GM18499 (cell line): ENCODE measurements around the gene LRP5.
A peak's percentile ranks its signal among the peaks of the same experiment; 100 is the strongest.
"Not testable (repeated sequence)": the region's sequence is repeated elsewhere in the genome, so short reads cannot be mapped to it uniquely, and the experiment has no call there.

Source experiments
- ATAC-seq: cut with Tn5 transposase; IDR thresholded peaks from one replicate; pipeline ENCODE4 v1.9.1; 2021; ENCODE audit warnings: moderate number of reproducible peaks; ENCODE audit not compliant: insufficient read depth, unreplicated experiment

The LRP5 gene

DNA sequence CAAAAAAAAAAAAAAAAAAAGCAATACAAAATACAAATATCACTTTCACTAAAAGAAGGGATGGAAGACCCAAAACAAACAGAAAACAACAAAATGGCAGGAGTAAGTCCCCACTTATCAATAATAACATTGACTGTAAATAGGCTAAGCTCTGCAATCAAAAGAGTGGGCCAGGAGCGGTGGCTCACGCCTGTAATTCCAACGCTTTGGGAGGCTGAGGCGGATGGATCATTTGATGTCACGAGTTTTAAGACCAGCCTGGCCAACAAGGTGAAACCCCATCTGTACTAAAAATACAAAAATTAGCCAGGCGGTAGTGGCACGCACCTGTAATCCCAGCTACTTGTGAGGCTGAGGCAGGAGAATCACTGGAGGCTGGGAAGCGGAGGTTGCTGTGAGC is 138.3 kb downstream of the LRP5 start:
- no peak for ATAC-seq

DNA sequence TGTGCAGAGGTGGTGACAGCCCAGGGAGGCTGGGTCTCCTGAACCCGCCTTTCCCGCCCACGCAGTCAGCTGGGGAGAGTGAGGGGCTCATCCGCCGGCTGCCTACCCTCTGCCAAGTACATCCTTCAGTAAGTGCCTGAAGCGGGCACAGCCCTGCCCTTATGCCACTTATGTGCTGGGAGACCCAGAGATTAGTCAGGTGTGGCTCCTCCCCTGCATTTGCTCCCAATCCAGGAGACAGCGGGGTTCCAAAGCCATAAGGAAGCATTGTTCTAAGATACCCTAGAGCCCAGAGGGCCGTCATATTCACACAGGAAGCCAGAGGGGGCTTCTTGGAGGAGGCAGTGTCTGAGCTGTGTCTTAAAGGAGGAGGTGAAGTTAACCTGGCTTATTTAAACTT is 142.4 kb downstream of the LRP5 start:
- no peak for ATAC-seq

DNA sequence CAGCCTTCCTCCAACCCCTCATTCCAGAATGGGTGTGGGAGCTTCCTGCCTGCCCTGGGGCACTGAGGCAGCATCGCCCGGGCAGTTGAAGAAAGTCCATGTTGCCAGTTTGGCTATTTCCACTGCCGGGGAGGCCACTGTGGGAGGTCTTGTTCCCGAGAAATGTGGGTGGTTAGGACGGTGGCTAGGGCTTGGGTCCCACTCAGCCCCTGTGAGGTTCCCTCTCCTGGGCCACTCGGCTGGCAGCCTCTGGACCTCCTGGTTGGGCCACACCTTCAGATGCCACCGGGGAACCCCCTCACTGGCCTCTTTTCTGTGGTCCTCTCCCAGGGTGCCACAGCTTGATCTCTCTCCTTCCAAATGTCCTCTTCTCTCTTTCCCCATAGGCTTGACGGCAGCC is 143.1 kb downstream of the LRP5 start:
- no peak for ATAC-seq

DNA sequence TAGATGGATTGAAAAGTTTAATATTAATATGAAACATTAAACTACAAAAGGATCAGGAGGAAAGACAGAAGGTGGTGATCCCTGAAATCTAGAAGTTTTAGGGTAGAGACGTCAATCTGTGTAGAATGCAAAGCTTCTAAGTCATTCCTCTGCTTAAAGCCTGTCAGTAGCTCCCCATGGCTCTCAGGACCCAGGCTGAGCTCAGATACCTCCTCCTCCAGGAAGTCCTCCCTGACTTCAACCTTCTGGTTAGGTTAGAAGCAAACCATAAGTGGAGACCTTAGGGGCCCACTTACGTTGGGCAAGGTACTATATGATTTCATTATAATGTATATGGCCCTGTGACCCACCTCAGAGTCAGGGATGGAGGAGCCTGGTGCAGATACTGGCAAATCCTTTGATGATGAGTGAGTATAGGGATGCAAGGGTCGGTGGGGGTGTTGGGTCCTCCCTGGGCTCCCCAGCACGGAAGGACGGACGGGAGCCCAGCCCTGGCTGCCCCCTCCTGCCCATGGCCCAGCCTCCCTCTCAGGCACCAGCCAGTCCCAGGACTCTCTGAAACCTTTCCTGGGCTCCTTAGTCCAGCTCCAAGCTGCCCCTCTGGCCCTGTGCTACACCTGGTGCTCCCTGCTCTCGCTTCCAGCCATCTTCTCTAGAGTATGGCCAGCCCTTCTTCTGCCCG is 145.0 kb downstream of the LRP5 start:
- ATAC-seq: no peak

DNA sequence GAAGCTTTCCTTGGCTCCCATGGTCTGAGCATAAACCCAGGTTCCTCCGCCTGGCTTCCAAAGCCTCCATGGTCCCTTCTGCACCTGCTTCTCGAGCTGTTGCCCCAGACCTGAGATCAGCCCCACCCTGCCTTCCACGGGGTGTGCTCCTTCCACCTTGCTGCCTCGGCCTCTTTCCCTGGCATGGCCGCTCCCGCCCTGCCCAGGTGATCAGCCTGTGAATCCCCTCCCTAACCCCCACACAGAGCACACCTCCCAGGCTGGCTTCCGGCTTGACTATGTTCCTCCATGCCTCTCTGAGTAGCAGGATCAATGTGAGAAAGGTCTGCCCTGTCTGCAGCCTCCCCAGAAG is 145.5 kb downstream of the LRP5 start:
- ATAC-seq: no peak

DNA sequence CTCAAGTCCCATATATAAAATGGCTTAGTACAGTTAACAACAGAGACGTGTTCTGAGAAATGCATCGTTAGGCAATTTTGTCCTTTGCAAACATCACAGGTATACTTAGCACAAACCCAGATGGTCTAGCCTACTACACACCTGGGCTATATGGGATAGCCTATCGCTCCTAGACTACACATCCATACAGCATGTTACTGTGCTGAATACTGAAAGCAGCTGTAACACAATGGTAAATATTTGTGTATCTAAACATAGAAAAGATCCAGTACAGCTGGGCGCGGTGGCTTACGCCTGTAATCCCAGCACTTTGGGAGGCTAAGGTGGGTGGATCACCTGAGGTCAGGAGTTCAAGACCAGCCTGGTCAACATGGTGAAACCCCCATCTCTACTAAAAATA is 145.9 kb downstream of the LRP5 start:
- ATAC-seq: not testable (repeated sequence)

DNA sequence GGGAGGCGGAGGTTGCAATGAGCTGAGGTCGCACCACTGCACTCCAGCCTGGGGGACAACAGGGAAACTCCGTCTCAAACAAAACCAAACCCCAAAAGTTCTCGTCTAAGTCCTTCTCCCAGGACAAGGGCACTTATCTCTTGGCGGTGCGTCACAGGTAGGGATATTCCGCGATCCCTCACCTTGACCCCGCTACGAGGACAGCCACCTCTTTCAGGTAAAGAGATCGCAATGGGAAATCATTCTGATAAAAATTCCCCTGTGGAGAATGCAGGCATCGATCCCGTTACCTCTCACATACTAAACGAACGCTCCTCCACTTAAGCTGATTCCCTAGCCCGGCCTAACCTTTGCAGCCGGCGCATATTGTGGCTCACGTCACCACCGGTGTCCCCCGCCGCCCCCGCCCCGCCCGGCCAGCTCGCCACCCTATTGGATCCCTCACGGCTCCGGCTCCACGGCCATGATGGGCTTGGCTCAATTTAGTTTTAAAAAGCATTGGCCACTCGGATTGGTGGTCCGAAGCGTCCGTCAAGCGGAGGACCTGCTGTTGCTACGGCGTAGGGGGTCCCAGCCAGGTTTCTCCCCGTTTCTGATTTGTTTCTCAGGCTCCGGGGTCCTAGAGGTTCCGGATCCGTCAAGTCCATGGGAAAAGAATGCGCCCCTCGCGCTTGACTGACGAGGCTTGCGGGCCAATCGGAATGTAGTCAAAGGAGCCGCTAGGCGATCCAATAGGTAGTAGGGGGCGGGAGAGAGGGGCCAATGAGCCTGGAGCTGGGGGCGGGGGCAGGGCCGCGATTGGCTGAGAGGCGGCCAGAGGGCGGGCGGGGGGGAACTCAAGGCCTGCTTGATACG is 147.7 kb downstream of the LRP5 start:
- peak; percentile 54 for ATAC-seq

DNA sequence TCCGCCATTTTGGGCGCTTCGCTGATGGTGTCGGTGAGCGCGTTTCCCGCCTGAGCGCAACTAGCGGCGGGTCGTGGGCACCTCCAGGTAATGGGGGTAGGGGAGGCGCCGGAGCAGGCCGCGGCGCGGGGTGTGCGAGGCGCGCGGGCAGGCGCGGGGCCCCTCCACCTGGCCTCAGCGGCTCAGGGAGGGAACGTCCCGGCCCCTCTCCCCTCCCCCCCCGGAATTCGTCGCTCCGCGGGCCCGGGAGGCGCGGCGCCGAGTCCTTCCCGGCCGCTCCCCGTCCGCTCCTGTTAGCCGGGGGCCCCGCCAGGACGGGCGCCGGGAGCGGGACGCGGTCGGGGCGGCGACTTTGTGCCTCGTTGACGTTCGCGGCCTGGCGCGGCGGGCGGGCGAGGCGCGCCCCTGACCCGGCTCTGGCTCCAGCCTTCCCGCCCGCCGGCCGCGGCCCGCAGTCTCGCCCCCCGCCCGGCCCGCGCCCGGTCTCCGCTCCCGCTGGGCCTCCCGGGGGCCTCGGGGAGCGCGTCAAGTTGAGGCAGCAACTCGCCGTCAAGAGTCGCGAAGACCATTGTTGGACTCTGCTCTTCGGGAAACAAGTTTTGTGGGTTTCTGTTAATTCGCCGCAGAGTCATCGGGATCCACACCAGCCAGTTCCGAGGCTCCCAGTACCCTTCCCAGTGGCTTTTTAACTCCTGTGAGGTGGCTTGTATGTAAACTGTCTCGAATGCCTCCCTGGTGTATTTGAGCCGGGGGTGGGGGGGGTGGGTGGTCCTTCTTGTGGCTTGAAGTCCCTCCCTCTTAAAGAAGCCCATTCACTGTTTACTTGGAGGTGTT is 148.6 kb downstream of the LRP5 start, which contains the start of gene PPP6R3:
Gene PPP6R3, plus strand, starts transcription at position 12 of the 834 bp plus-strand sequence. CDS start 76,913 bp downstream, outside the sequence.
- peak; percentile 3 for ATAC-seq

DNA sequence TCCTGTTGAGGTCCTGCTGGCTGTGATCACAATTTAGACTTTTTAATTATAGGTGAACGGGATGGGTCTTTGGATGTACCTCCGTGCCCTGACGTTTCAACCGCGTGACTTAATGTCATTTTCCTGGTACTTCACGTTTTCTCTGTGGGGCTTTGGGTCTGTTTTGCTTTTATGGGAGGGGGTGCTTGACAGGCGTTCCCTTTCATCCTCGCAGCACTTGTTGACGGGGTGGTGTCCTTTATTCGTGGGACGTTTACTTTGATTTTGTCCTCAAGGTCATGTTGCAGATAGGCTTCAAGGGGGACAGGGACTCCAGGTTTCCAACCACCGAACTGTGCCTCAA is 149.2 kb downstream of the LRP5 start:
- ATAC-seq: no peak

DNA sequence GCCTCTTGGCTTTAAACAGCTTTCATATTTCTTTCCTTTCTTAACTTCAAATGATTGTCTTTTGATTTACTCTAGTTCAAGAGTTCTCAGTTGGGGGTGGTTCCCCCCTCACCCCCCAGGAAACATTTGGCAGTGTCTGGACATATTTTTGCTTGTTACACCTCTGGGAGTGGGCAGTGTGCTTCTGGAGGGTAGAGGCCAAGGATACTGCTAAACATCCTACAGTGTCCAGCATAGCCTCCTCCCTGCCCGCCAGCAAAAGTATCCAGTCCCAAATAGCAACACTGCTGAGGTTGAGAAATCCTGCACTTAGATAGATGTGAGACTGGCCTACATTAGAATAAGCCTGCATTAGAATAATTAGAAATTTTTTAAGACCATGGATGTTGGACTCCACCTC is 151.3 kb downstream of the LRP5 start:
- ATAC-seq: no peak

DNA sequence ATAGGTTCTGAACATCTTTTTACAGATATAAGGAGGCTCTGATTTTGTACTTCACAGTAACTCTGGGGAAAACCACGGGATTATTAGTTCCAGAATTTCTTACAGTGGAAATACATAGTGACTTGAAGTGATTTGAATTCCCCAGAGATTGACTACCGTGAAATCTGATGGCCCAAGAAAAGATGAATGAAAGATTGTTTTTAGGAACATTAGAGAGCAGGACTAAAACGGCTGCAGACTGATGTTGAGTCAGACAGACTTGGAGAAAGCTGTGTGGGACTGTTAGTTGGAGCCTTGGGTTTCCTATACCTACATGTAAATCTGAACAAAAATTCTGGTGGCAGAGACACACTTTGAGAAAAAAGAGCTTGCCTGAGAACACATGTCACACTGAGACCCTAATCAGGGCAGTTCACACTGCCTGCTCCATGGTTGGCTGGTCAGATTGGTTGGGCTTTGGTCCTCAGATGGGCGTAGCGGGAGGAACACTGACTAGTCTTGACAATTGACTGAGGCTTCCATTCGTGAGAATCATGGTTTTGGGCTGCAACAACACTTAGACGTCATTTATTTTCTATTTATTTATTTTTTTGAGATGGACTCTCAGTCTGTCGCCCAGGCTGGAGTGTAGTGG is 154.9 kb downstream of the LRP5 start:
- no peak for ATAC-seq

DNA sequence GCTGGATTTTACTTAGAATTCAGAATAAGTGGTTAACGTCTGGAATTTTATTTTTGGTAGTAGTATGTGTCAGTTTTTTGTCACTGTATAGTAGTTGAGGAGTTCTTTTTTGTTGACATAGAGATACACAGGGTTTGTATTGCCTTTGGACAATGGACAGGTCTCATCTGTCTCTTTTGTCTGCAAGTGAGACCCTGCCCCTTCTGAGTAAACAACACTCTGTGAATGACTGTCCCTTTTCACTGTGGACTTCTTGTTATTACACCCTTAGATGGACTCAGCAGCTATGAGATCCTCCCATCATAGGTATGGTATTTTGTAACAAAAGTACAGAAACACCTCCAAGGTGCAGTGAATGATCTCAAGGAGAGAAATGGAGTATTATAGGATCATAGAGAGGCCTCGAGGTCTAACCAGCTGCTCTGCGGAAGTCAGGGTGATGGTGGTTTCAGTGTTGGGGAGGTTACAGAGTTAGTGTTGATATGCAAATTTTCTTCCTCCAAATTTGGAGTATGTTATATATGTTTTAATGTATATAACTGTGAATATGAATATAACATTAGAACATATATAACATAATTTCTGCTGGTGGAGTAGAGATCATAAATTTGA is 155.9 kb downstream of the LRP5 start:
- no peak for ATAC-seq

DNA sequence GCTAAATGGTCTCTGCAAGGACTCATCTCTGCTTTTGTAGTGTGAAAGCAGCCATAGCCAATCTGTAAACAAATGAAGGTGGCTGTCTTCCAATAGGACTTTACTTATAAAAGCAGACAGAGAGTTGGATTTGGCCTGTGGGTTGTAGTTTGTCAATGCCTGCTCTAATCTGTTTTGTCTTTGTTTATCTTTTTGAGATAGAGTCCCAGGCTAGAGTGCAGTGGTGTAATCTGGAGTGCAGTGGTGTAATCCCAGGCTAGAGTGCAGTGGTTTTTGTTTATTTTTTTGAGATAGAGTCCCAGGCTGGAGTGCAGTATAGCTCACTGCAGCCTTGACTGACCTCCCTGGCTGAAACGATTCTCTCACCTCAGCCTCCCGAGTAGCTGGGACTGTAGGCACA is 156.7 kb downstream of the LRP5 start:
- no peak for ATAC-seq

DNA sequence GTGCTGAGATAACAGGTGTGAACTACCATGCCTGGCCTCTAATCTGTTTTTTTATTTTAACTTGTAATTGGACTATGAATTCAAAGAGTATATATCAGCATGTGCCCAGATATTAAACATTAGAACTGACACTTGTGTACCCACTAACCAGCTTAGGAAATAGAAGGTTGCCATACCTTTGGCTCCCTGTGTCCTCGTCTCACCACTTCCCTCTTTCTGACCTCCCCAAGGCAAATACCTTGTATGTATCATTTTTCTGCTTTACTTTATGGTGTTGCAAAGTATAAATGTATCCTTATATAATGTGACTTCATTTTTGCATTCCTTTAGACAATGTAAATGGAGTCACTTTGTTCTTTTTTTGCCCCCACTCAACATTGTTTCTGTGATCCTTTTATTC is 157.3 kb downstream of the LRP5 start:
- ATAC-seq: no peak

DNA sequence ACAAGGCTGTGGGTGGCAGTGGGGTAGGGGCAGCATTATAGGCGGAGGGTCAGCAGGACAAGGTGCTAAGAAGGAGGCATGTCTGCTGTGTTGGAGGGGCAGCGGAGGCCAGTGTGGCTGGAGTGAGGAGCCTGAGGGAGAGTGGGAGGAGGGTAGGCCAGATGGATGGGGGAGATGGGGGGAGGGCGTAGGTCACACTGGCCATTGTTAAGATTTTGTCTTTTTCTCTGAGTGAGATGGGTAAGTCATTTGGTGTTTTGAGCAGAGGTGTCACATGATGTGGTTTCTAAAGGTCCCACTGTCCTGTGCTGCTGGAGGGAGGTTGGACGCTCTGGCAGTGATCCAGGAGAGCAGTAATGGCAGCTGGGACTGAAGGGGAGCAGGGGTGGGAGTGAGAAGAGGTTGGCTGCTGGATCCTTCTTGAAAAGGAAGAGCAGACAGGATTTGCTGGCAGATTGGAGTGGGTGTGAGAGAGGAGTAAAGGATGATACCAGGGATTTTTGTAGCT is 158.0 kb downstream of the LRP5 start:
- ATAC-seq: no peak

DNA sequence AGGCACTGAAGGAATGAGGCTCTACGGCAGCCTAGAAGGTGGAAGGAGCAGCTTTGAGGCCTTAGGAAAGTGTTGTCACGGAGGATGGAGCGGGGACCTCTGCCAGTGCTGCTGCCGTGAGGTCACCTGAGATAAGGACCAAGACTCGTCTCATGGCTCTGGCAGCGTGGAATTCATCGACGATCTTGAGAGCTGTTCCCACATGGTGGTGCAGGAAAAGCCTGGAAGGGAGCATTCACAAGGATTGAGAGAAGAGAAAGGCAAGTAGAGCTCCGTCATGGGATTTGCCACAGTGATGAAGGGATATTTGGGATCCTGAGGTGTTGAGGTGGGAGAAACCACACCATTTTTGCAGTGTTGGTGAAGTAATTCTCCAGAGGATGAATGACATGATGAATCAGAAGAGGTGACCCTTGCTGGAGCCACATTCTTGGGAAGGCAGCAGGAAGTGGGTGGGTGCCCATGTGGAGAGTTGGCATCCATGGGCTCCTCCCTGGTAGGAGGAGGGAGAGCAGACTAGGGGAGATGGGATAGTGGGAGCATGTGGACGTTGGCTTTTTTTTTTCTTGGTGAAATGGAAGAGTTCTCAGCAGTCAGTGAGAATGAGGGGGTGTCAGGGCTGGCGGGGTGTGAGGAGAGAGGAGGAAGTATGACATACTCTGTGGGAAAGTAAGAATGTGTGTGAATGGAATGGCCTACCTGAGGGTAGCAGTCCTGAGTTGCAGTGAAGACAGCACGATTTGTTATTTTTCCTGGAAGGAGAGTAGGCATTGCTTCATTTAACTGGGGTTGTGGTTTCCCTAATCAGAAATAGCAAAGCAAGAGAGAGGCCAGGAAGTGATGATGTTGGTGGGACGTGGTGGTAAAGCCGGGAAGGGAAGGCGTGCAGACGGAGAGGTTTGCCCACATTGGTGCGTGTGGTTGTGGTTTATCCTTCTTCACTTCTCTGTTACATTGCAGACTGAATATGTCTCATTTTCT is 159.3 kb downstream of the LRP5 start:
- no peak for ATAC-seq

DNA sequence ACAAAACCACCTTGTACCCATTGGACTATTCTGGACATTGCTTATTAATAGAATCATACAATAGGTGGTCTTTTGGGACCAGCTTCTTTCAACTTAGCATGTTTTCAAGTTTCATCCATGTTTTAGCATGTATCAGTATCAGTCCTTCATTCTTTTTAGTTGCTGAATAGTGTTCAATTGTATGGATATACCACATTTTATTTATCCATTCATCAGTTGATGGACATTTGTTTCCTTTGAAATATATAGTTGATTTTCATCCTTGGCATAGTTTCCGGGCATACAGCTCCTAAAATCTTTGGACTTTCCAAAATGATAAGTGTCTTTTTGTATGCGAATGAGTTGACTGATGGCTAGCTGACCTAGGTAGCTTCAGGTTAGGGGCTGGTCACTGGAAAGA is 160.4 kb downstream of the LRP5 start:
- no peak for ATAC-seq

DNA sequence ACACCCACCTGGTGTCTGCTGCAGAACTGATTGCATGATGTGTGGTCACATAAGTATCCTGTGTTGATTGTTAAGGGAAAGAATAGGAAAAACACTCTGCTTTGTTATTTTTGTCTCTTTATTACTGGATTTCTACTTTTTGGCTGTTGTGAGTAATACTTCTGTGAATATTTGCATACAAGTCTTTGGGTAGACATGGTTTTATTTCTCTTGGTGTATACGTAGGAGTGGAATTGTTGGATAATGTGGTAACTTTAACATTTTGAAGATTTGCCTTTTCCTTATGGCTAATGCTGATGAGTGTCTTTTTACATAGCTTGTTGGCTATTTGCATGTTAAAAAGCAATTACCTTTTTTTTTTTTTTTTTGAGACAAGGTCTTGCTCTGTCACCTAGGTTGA is 161.3 kb downstream of the LRP5 start:
- no peak for ATAC-seq

DNA sequence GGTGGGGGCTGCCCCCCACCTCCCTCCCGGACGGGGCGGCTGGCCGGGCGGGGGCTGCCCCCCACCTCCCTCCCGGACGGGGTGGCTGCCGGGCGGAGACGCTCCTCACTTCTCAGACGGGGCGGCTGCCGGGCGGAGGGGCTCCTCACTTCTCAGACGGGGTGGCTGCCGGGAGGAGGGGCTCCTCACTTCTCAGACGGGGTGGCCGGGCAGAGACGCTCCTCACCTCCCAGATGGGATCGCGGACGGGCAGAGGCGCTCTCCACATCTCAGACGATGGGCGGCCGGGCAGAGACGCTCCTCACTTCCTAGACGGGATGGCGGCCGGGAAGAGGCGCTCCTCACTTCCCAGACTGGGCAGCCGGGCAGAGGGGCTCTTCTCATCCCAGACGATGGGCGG is 163.2 kb downstream of the LRP5 start:
- ATAC-seq: not testable (repeated sequence)
